T-helper 9 cell (primary cell): ENCODE results near the gene DGKA.
"Not testable (repeated sequence)": the region's sequence is repeated elsewhere in the genome, so short reads cannot be mapped to it uniquely, and the experiment has no call there.

ENCODE experiments used
- DNase-seq: peaks from one replicate; pipeline ENCODE4 v3.0.0-alpha.2; 2020
- total RNA-seq, 2 donors: gene quantifications; one replicate each; lab custom pipeline; 2026; lab: John Stamatoyannopoulos, UW

Gene DGKA
- total RNA-seq, result 332 to 428 reads per million in 2 donors

- DNase-seq, result peak; percentile 56
Measured at GRCh38 chr12:55930771-55931316, at the start of gene DGKA. TSS of gene DGKA (plus strand) at chr12:55931162. CDS start at chr12:55936504, 5,342 bp downstream.

GRCh38 chr12:55885113-55885512 is 45.8 kb upstream of the DGKA start:
- DNase-seq, result no peak

GRCh38 chr12:55891310-55891709 is 39.7 kb upstream of the DGKA start:
- no peak for DNase-seq

GRCh38 chr12:55893723-55894122 is 37.2 kb upstream of the DGKA start:
- DNase-seq, result no peak

GRCh38 chr12:55899082-55899481 is 31.9 kb upstream of the DGKA start:
- no peak for DNase-seq

- no peak for DNase-seq
Measured at GRCh38 chr12:55901881-55902490, 29.0 kb upstream of the DGKA start.

- no peak for DNase-seq
Measured at GRCh38 chr12:55906056-55906455, 24.9 kb upstream of the DGKA start.

GRCh38 chr12:55908726-55909512 is 22.0 kb upstream of the DGKA start:
- DNase-seq, result no peak

- no peak for DNase-seq
Measured at GRCh38 chr12:55909513-55909884, 21.5 kb upstream of the DGKA start.

- no peak for DNase-seq
Measured at GRCh38 chr12:55912908-55913307, 18.1 kb upstream of the DGKA start.

GRCh38 chr12:55915482-55915859 is 15.5 kb upstream of the DGKA start:
- DNase-seq, result no peak

- DNase-seq, result not testable (repeated sequence)
Measured at GRCh38 chr12:55919032-55919431, 11.9 kb upstream of the DGKA start.

- DNase-seq, result no peak
Measured at GRCh38 chr12:55922126-55922525, 8.8 kb upstream of the DGKA start.

GRCh38 chr12:55923648-55924047 is 7.3 kb upstream of the DGKA start:
- DNase-seq, result not testable (repeated sequence)

- DNase-seq, result no peak
Measured at GRCh38 chr12:55925371-55925770, 5.6 kb upstream of the DGKA start.

- no peak for DNase-seq
Measured at GRCh38 chr12:55925870-55926737, 4.9 kb upstream of the DGKA start.

GRCh38 chr12:55926738-55927587 is 4.0 kb upstream of the DGKA start:
- DNase-seq, result peak; percentile 80

GRCh38 chr12:55927588-55928502 is 3.1 kb upstream of the DGKA start, which contains the start of gene PYM1:
TSS of gene PYM1 (minus strand) at chr12:55927894. CDS start at chr12:55927761, 133 bp downstream.
- peak; percentile 42 for DNase-seq

- DNase-seq, result peak; percentile 71
Measured at GRCh38 chr12:55929306-55929791, 1.6 kb upstream of the DGKA start.

GRCh38 chr12:55931317-55931779 is 386 bp downstream of the DGKA start:
- DNase-seq, result no peak
